HG03097 (cell line): ENCODE data around the gene CFAP107.
"Not testable (repeated sequence)": the region's sequence is repeated elsewhere in the genome, so short reads cannot be mapped to it uniquely, and the experiment has no call there.

Experiments used
- ATAC-seq: cut with Tn5 transposase; IDR thresholded peaks from one replicate; pipeline ENCODE4 v1.9.1; 2021; ENCODE audit not compliant: unreplicated experiment, low FRiP score

The CFAP107 gene

DNA sequence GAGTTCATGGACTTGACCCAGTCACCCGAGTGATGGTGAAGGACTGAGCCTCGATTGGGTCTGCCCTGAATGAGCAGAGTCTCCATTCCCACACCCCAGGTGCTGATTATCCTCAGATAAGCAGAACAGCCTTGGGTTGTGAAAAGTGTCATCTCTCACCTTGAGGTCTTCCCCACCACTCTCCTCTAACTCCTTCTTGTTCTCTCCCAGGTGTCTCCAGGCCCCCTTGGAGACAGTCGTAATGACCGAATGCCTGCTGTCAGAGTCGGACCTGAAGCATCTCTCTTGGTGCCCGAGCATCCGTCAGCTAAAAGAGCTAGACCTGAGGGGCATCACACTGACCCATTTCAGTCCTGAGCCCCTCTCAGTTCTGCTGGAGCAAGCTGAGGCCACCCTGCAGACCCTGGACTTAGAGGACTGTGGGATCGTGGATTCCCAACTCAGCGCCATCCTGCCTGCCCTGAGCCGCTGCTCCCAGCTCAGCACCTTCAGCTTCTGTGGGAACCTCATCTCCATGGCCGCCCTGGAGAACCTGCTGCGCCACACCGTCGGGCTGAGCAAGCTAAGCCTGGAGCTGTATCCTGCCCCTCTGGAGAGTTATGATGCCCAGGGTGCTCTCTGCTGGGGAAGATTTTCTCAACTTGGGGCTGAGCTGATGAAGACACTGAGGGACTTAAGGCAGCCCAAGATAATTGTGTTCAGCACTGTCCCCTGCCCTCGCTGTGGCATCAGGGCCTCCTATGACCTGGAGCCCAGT is 31.0 kb downstream of the CFAP107 start:
- ATAC-seq = no peak

DNA sequence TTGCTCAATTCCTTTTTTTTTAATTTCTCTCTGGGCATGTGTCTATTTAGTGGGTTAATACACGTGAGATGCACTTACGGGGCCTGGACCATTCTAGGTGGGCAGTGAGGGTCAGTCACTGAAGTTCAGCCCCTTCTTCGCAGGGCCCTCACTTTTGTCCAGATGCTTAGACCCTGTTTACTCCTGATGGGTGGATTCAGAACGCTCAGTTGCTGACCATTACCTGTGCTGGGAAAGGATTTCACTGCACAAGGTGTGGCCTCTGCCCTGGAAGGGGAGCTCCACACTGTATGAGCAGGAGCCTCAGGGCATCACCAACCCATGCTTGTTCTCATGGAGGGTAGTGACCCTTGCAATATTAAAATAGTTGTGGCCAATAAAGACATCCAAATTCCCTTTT is 32.1 kb downstream of the CFAP107 start:
- no peak for ATAC-seq

DNA sequence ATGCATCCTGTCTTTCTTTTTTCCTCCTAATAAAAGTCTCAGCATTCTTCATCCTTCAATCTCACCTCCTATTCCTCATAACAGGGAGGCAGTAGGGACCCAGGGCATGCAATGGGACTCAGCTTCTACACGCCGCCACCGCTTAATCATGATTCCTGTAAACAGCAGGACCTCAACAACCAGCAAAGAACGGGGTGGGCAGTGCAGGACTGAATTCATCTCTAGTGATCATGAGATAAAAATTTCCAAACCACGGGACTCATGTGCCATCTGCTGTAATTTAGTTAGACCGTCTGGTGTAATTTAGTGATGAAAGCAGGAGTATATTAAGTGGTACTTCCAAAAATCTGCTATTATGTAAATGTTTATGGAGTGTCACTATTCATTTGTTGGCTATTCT is 32.9 kb downstream of the CFAP107 start:
- no peak for ATAC-seq

DNA sequence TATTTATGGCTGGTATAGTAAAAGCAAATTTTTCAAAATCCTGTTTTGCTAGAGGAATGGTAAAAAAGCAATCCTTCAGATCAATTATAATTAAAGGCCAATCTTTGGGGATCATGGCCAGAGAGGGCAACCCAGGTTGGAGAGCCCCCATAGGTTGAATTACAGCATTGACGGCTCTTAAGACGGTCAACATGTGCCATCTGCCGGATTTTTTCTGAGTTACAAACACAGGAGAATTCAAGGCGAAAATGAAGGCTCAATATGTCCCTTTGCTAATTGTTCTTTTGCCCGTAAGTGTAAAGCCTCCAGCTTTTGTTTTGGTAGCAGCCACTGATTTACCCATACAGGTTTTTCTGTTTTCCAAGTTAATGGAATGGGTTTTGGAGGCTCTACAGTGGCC is 35.5 kb downstream of the CFAP107 start:
- ATAC-seq = not testable (repeated sequence)

DNA sequence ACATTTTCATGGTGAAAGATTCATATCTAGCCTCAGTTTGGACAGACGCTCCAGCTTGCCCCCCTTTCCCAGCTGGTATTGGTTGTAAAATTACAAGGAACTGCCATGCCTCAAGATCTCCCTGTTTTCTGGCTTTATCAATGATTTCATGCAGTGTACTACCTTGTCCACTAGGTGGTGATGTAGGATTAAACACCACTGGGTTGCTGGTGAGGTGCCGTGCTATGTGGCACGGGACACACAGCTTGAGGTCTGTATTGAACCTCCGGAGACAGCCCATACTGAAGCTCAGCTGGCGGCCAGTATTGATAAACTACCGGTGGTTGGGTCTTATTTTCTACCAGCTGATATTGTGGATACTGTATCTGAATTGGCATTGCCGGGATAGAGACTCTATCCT is 37.8 kb downstream of the CFAP107 start:
- ATAC-seq = not testable (repeated sequence)

DNA sequence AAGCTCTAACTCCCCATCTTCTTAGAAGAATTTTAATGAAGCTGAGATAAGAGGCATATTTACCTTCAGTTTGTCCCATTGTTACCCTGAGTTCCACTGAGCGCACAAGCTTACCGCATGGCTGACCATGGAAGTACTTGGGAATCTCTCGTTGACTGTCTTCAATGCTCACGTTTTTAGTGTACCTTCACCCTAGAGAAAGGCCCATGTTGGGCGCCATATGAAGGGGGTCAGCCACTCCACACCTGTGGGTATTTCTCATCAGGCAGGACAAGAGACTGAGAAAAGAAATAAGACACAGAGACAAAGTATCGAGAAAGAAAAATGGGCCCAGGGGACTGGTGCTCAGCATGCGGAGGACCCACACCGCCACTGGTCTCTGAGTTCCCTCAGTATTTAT is 38.7 kb downstream of the CFAP107 start:
- ATAC-seq = not testable (repeated sequence)

DNA sequence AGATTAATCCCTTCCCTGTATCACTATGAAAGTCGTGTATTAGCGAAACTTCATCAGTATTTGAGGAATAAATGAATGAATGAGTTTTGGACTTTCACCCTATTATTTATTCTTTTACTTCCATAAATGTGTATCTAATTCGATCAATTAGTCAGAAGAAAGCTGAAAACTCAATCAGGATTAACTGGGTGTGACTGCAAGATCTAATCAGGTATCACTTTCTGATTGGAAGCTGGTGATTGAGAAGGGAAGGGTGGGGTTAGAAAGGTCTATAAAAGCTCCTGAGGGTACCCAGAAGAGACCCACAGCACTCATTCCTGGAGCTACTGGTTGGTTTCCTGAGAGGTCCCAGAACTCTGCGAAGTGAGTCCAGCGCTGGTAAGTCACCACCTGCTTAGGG is 45.1 kb downstream of the CFAP107 start, which contains the start of gene PRAMEF1:
TSS of gene PRAMEF1 (plus strand) at position 301 of the 400 bp plus-strand sequence. CDS start 1,831 bp downstream, outside the sequence.
- ATAC-seq = not testable (repeated sequence)

DNA sequence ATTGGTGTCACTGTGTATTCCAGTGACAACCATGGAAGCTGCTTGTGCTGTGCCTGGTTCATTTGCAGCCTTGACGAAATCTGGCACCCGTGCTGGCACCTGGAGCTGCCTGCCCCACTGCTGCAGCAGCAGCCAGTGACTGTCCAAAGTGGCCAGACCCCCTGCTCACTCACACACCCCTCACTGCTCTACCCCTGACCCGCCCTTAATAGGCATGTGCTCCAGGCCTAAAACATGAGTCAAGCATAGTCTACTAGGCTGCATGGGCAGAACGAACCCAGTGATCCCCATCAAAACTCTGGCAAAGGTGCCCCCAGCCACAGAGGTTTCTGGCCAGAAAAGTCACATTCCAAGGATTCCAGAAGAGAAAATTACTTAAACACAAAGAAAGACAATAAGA is 52.9 kb downstream of the CFAP107 start:
- ATAC-seq = no peak

DNA sequence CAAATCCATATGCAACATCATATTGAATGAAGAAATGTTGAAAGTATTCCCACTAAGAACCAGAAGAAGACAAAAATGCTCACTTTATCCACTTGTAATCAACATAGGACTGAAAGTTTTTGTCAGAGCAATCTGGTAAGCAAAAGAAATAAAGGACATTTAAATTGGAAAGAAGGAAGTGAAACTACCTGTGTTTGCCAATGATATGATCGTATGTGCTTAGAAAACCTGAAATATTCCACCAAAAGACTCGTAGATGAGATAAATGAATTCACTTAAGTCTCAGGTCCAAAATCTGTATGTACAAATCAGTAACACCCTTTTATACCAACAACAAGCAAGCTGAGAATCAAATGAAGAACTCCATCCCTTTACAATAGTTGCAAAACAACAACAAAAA is 53.7 kb downstream of the CFAP107 start:
- ATAC-seq = no peak

DNA sequence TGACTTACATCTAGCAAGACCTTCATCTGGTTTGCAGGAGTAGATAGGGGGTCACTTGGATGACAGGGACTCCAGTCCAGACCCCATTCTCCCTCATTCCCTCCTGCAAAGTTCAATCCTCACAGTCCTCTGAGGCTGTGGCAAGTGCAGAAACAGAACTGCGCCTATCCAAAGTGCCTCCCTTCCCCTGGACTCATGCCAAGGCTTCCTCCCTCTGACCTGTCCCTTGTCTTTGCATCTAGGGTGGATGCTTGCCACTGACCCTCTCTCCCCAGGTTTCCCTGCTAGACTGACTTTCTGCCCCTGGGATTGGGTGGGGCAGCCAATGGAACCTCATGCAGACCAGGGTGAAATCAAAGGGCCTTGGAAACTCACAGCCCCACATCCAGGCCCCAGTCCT is 63.9 kb downstream of the CFAP107 start:
- ATAC-seq = no peak

DNA sequence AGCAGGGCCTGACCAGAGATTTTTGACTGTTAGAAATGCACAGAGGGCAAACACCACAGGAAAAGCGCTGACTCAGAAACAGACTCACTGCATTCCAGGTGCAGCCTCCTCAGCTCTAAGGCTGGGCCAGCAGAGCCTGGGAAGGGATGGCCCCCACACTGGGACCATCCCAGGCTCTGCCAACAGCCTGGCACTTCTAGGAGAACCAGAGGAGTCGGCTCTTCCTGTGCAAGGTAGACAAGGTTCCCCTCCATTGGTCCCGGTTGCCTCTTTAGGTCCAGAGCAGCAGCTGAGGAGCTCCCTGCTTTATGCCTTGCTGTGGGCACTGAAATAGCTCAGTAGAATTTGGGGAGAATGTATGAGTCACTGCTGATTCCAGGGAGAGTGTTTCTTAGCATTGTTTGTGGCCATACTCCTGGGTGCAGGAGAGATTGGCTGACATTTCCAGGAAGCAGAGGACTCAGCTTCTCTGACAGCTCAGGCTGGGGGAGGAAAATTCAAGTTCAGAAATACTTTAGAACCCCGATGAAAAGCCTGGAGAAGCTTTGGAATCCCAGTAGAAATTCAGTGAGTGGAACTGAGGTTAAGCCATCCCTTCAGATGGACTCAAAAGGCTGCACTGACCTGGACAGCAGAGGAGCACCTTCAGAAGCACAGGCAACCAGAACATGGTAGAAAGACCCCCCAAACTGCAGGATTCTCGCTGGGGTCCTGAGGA is 64.8 kb downstream of the CFAP107 start:
- no peak for ATAC-seq

DNA sequence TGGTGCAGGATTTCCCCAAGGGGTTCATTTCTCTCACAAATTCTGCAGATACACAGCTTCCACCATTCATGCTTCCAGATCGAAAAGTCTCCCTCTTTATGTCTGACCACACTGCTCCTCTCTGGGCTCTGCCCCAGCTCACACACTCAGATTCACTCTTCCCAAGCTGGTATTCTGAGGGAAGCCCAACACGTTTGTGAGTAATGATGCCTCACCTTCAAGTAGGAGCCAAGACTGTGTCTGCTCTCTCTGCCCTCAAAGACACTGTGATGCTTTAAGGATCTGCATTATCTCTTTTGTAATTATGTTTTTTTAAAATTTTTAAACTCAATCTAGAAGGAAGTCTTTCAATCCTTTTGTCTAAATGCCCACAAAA is 65.4 kb downstream of the CFAP107 start:
- ATAC-seq = no peak
